Measurements from ENCODE around the gene DCAF16. TPM values are rescaled to one million over a fixed set of nuclear protein-coding genes. Genes with fewer than 3 reads are reported as not detected.

DCAF16 gene
- total RNA-seq, 1 donor from 2014 or later: 50.8 TPM

GRCh38 chr4:17781300-17782287, 29.0 kb downstream of the DCAF16 start, which contains the start of gene FAM184B:
FAM184B (minus strand) TSS chr4:17781621; CDS start chr4:17781299, 322 bp downstream.
- DNase-seq (ENCODE audit: low spot score): no peak

- no peak for DNase-seq (ENCODE audit: low spot score)
Measured at GRCh38 chr4:17780501-17781299, 29.9 kb downstream of the DCAF16 start.

- no peak for DNase-seq (ENCODE audit: low spot score)
Measured at GRCh38 chr4:17778431-17778830, 32.1 kb downstream of the DCAF16 start.

- DNase-seq (ENCODE audit: low spot score): no peak
Measured at GRCh38 chr4:17773135-17773698, 37.3 kb downstream of the DCAF16 start.

GRCh38 chr4:17771284-17771908, 39.2 kb downstream of the DCAF16 start:
- no peak for DNase-seq (ENCODE audit: low spot score)

GRCh38 chr4:17770845-17771244, 39.7 kb downstream of the DCAF16 start:
- no peak for DNase-seq (ENCODE audit: low spot score)

- no peak for DNase-seq (ENCODE audit: low spot score)
Measured at GRCh38 chr4:17769406-17770174, 41.0 kb downstream of the DCAF16 start.

GRCh38 chr4:17766826-17767458, 43.6 kb downstream of the DCAF16 start:
- DNase-seq (ENCODE audit: low spot score): no peak

GRCh38 chr4:17765514-17766286, 44.9 kb downstream of the DCAF16 start:
- no peak for DNase-seq (ENCODE audit: low spot score)

GRCh38 chr4:17763931-17764330, 46.6 kb downstream of the DCAF16 start:
- no peak for DNase-seq (ENCODE audit: low spot score)

GRCh38 chr4:17763416-17763815, 47.1 kb downstream of the DCAF16 start:
- no peak for DNase-seq (ENCODE audit: low spot score)

GRCh38 chr4:17762726-17763125, 47.8 kb downstream of the DCAF16 start:
- DNase-seq (ENCODE audit: low spot score): no peak

GRCh38 chr4:17761062-17761461, 49.5 kb downstream of the DCAF16 start:
- no peak for DNase-seq (ENCODE audit: low spot score)

GRCh38 chr4:17760626-17761025, 49.9 kb downstream of the DCAF16 start:
- DNase-seq (ENCODE audit: low spot score): no peak

GRCh38 chr4:17758485-17758884, 52.1 kb downstream of the DCAF16 start:
- DNase-seq (ENCODE audit: low spot score): no peak

- DNase-seq (ENCODE audit: low spot score): no peak
Measured at GRCh38 chr4:17757621-17758020, 52.9 kb downstream of the DCAF16 start.

GRCh38 chr4:17753646-17754045, 56.9 kb downstream of the DCAF16 start:
- DNase-seq (ENCODE audit: low spot score): no peak
